ENCODE measurements around the gene FAIM2.

Gene FAIM2

DNA sequence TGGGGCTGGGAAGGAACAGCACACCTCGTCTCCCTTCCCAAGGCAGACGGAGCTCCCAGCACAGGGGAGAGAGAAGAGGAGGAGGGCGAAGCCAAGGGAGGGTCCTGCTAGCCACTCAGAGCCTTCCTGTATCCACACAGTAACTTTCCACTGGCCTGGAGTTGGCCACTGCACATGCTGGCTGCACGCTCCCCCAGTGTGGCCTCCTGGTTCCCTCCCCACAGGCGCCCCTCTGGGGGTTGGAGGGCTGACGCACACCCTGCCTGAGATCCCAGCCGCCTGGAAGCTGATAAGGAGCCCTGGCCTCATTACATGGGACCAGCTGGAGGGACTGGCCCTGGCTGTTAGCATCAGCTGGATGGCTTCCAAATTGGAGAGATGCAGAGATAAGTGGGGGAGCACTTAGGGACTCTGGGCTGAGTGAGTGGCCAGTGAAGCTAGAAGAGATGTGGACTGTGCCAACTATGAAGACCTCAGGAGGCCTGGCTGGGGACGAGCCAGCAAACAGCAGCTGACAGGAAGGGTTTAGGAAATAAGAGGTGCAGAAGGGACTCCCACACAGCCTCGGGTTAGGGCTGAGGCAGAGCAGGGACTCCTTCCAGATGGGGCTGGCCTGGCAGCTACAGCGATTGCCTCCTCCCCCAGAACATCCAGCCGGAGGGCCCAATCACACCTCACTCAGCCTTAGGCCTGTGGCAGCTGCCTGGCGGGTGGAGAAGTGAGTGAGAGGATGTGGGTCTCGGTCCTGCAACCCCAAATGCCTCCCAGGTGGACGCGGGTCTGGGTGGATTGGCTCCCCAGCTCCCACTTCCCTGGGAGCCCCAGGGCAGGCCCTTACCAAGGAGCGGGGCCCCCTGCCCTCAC lies 34.5 kb downstream of the FAIM2 start:
- TF ChIP-seq, protein P1, sequence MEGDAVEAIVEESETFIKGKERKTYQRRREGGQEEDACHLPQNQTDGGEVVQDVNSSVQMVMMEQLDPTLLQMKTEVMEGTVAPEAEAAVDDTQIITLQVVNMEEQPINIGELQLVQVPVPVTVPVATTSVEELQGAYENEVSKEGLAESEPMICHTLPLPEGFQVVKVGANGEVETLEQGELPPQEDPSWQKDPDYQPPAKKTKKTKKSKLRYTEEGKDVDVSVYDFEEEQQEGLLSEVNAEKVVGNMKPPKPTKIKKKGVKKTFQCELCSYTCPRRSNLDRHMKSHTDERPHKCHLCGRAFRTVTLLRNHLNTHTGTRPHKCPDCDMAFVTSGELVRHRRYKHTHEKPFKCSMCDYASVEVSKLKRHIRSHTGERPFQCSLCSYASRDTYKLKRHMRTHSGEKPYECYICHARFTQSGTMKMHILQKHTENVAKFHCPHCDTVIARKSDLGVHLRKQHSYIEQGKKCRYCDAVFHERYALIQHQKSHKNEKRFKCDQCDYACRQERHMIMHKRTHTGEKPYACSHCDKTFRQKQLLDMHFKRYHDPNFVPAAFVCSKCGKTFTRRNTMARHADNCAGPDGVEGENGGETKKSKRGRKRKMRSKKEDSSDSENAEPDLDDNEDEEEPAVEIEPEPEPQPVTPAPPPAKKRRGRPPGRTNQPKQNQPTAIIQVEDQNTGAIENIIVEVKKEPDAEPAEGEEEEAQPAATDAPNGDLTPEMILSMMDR (IDR thresholded peaks at IDR 0.05; ENCODE audit: insufficient read depth, low read depth, low read length, missing control alignments) = no peak
- DNase-seq (ENCODE audit: low read depth) = no peak
- no peak overlapping the region for H3K4me3 ChIP-seq (ENCODE audit: low read depth, low read length)

- TF ChIP-seq, protein P1 (IDR thresholded peaks at IDR 0.05; ENCODE audit: insufficient read depth, low read depth, low read length, missing control alignments) = no peak
- H3K4me3 ChIP-seq (ENCODE audit: low read depth, low read length) = no peak overlapping the region
- no peak for DNase-seq (ENCODE audit: low read depth)
Measured at GRCh38 chr12:49868449-49868848, 35.3 kb downstream of the FAIM2 start.

- DNase-seq (ENCODE audit: low read depth) = no peak
- TF ChIP-seq, protein P1 (IDR thresholded peaks at IDR 0.05; ENCODE audit: insufficient read depth, low read depth, low read length, missing control alignments) = no peak
- H3K4me3 ChIP-seq (ENCODE audit: low read depth, low read length) = no peak overlapping the region
Measured at GRCh38 chr12:49867570-49868341, 35.9 kb downstream of the FAIM2 start.

- DNase-seq (ENCODE audit: low read depth) = peak; percentile 67
- H3K4me3 ChIP-seq (ENCODE audit: low read depth, low read length) = no peak overlapping the region
- TF ChIP-seq, protein P1 (IDR thresholded peaks at IDR 0.05; ENCODE audit: insufficient read depth, low read depth, low read length, missing control alignments) = peak; percentile 96
Measured at GRCh38 chr12:49866859-49867569, 36.7 kb downstream of the FAIM2 start.

DNA sequence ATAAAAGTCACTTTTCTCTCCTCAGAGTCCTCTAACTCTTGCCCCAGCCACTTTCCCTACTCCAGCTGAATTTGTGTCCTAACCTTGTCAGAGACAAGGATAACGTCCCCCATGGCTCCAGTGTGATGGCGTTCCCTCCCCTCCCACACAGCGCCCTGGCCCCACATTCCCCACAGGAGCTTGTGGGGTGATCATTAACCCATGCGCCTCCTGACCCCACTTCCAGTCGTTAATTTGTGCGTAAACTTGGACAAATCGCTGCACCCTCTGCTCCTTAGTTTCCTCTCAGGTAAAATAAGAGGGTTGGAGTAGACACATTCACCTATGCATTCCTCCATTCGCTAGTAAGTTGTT lies 37.9 kb downstream of the FAIM2 start:
- no peak for DNase-seq (ENCODE audit: low read depth)
- TF ChIP-seq, protein P1 (IDR thresholded peaks at IDR 0.05; ENCODE audit: insufficient read depth, low read depth, low read length, missing control alignments) = no peak
- H3K4me3 ChIP-seq (ENCODE audit: low read depth, low read length) = no peak overlapping the region

DNA sequence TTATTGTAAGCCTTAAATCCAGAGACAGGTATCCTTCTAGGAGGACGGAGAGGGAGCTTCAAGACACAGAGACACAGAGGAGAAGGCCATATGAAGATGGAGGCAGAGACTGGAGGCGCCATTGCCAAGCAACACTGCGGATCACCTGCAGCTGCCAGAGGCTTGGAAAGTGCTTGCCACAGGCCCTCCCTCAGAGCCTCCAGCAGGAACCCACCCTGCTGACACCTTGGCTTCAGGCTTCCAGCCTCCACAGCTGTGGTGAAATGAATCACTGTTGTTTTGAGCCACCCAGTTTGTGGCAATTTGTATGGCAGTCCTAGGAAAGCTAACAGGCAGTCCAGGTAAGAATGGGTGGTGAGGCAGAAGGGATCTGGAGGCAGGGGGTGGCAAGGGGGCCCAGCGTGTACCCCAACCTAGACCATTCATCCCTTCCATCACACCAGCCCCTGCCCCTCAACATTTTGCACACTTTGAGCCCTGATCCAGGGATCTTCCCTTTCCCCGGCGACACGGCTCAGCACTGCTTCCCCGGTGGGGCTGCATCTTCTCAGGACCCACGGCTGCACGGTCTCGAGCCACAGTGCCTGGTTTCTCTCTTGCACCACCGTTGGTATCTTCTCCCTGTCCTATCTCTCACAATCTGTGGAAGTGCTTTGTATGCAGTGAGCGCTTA lies 38.5 kb downstream of the FAIM2 start:
- TF ChIP-seq, protein P1 (IDR thresholded peaks at IDR 0.05; ENCODE audit: insufficient read depth, low read depth, low read length, missing control alignments) = no peak
- no peak for DNase-seq (ENCODE audit: low read depth)

More for the DNA sequence above, 38.5 kb downstream of the FAIM2 start:
- H3K4me3 ChIP-seq (ENCODE audit: low read depth, low read length) = no peak overlapping the region

All from GM12865 (cell line).